Measurements from ENCODE around the gene GET3. TPM values are rescaled to one million over a fixed set of nuclear protein-coding genes. Genes with fewer than 3 reads are reported as not detected.

GET3 gene
- total RNA-seq, 1 experiment from 2014 or later = 110 TPM

- TF ChIP-seq, protein P1, sequence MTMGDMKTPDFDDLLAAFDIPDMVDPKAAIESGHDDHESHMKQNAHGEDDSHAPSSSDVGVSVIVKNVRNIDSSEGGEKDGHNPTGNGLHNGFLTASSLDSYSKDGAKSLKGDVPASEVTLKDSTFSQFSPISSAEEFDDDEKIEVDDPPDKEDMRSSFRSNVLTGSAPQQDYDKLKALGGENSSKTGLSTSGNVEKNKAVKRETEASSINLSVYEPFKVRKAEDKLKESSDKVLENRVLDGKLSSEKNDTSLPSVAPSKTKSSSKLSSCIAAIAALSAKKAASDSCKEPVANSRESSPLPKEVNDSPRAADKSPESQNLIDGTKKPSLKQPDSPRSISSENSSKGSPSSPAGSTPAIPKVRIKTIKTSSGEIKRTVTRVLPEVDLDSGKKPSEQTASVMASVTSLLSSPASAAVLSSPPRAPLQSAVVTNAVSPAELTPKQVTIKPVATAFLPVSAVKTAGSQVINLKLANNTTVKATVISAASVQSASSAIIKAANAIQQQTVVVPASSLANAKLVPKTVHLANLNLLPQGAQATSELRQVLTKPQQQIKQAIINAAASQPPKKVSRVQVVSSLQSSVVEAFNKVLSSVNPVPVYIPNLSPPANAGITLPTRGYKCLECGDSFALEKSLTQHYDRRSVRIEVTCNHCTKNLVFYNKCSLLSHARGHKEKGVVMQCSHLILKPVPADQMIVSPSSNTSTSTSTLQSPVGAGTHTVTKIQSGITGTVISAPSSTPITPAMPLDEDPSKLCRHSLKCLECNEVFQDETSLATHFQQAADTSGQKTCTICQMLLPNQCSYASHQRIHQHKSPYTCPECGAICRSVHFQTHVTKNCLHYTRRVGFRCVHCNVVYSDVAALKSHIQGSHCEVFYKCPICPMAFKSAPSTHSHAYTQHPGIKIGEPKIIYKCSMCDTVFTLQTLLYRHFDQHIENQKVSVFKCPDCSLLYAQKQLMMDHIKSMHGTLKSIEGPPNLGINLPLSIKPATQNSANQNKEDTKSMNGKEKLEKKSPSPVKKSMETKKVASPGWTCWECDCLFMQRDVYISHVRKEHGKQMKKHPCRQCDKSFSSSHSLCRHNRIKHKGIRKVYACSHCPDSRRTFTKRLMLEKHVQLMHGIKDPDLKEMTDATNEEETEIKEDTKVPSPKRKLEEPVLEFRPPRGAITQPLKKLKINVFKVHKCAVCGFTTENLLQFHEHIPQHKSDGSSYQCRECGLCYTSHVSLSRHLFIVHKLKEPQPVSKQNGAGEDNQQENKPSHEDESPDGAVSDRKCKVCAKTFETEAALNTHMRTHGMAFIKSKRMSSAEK (CRISPR knock-in tag; IDR thresholded peaks at IDR 0.05; ENCODE audit: borderline replicate concordance) = no peak
- TF ChIP-seq NFE2L1 (CRISPR knock-in tag; IDR thresholded peaks at IDR 0.05) = no peak
- TF ChIP-seq NFYB (CRISPR knock-in tag; conservative IDR thresholded peaks at IDR 0.05; ENCODE audit: low read depth) = 0 out of 2 replicates have a peak, but pooled peaks have one; percentile 41
- TF ChIP-seq ATF1 (CRISPR knock-in tag; IDR thresholded peaks at IDR 0.05) = no peak
- TF ChIP-seq CREB1 (CRISPR knock-in tag; IDR thresholded peaks at IDR 0.05) = no peak
- no peak for TF ChIP-seq FOXJ3 (CRISPR knock-in tag; IDR thresholded peaks at IDR 0.05; ENCODE audit: borderline replicate concordance)
- TF ChIP-seq, protein P2, sequence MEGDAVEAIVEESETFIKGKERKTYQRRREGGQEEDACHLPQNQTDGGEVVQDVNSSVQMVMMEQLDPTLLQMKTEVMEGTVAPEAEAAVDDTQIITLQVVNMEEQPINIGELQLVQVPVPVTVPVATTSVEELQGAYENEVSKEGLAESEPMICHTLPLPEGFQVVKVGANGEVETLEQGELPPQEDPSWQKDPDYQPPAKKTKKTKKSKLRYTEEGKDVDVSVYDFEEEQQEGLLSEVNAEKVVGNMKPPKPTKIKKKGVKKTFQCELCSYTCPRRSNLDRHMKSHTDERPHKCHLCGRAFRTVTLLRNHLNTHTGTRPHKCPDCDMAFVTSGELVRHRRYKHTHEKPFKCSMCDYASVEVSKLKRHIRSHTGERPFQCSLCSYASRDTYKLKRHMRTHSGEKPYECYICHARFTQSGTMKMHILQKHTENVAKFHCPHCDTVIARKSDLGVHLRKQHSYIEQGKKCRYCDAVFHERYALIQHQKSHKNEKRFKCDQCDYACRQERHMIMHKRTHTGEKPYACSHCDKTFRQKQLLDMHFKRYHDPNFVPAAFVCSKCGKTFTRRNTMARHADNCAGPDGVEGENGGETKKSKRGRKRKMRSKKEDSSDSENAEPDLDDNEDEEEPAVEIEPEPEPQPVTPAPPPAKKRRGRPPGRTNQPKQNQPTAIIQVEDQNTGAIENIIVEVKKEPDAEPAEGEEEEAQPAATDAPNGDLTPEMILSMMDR (IDR thresholded peaks at IDR 0.05) = no peak
- TF ChIP-seq, protein P3, sequence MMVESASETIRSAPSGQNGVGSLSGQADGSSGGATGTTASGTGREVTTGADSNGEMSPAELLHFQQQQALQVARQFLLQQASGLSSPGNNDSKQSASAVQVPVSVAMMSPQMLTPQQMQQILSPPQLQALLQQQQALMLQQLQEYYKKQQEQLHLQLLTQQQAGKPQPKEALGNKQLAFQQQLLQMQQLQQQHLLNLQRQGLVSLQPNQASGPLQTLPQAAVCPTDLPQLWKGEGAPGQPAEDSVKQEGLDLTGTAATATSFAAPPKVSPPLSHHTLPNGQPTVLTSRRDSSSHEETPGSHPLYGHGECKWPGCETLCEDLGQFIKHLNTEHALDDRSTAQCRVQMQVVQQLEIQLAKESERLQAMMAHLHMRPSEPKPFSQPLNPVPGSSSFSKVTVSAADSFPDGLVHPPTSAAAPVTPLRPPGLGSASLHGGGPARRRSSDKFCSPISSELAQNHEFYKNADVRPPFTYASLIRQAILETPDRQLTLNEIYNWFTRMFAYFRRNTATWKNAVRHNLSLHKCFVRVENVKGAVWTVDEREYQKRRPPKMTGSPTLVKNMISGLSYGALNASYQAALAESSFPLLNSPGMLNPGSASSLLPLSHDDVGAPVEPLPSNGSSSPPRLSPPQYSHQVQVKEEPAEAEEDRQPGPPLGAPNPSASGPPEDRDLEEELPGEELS (CRISPR knock-in tag; IDR thresholded peaks at IDR 0.05) = peak; percentile 73
- no peak for TF ChIP-seq OVOL2 (CRISPR knock-in tag; IDR thresholded peaks at IDR 0.05; ENCODE audit: borderline replicate concordance)
- TF ChIP-seq ZNF416 (CRISPR knock-in tag; IDR thresholded peaks at IDR 0.05) = no peak
- TF ChIP-seq JUN (CRISPR knock-in tag; IDR thresholded peaks at IDR 0.05) = no peak
- no peak for TF ChIP-seq ZNF423 (CRISPR knock-in tag; IDR thresholded peaks at IDR 0.05)
- no peak for TF ChIP-seq ESRRA (CRISPR knock-in tag; IDR thresholded peaks at IDR 0.05; ENCODE audit: borderline replicate concordance)
- TF ChIP-seq ZNF138 (CRISPR knock-in tag; conservative IDR thresholded peaks at IDR 0.05) = no peak
- TF ChIP-seq GABPB1 (CRISPR knock-in tag; IDR thresholded peaks at IDR 0.05) = peak; percentile 80
- TF ChIP-seq, protein P4, sequence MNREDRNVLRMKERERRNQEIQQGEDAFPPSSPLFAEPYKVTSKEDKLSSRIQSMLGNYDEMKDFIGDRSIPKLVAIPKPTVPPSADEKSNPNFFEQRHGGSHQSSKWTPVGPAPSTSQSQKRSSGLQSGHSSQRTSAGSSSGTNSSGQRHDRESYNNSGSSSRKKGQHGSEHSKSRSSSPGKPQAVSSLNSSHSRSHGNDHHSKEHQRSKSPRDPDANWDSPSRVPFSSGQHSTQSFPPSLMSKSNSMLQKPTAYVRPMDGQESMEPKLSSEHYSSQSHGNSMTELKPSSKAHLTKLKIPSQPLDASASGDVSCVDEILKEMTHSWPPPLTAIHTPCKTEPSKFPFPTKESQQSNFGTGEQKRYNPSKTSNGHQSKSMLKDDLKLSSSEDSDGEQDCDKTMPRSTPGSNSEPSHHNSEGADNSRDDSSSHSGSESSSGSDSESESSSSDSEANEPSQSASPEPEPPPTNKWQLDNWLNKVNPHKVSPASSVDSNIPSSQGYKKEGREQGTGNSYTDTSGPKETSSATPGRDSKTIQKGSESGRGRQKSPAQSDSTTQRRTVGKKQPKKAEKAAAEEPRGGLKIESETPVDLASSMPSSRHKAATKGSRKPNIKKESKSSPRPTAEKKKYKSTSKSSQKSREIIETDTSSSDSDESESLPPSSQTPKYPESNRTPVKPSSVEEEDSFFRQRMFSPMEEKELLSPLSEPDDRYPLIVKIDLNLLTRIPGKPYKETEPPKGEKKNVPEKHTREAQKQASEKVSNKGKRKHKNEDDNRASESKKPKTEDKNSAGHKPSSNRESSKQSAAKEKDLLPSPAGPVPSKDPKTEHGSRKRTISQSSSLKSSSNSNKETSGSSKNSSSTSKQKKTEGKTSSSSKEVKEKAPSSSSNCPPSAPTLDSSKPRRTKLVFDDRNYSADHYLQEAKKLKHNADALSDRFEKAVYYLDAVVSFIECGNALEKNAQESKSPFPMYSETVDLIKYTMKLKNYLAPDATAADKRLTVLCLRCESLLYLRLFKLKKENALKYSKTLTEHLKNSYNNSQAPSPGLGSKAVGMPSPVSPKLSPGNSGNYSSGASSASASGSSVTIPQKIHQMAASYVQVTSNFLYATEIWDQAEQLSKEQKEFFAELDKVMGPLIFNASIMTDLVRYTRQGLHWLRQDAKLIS (CRISPR knock-in tag; IDR thresholded peaks at IDR 0.05; ENCODE audit: borderline replicate concordance) = no peak
- TF ChIP-seq ERG (CRISPR knock-in tag; IDR thresholded peaks at IDR 0.05) = no peak
- peak; percentile 91 for TF ChIP-seq MAX (CRISPR knock-in tag; IDR thresholded peaks at IDR 0.05)
- TF ChIP-seq CBFB (CRISPR knock-in tag; IDR thresholded peaks at IDR 0.05; ENCODE audit: low read depth) = no peak
- TF ChIP-seq ATF3 (CRISPR knock-in tag; conservative IDR thresholded peaks at IDR 0.05) = no peak
- TF ChIP-seq ZNF512 (CRISPR knock-in tag; IDR thresholded peaks at IDR 0.05; ENCODE audit: borderline replicate concordance) = no peak
- no peak for TF ChIP-seq NFATC4 (CRISPR knock-in tag; IDR thresholded peaks at IDR 0.05)
- 0 out of 2 replicates have a peak, but pooled peaks have one; percentile 30 for TF ChIP-seq E2F5 (CRISPR knock-in tag; IDR thresholded peaks at IDR 0.05)
Measured at GRCh38 chr19:12791345-12792050, 54.2 kb downstream of the GET3 start, which contains the start of gene JUNB (continued).
